HG02852 (cell line): ENCODE results near the gene SP110.
"Not testable (repeated sequence)": the region's sequence is repeated elsewhere in the genome, so short reads cannot be mapped to it uniquely, and the experiment has no call there.

Experiments used
- ATAC-seq: cut with Tn5 transposase; IDR thresholded peaks from one replicate; pipeline ENCODE4 v1.9.1; 2021; ENCODE audit warnings: mild to moderate bottlenecking, moderate library complexity; ENCODE audit not compliant: unreplicated experiment

SP110 gene

DNA sequence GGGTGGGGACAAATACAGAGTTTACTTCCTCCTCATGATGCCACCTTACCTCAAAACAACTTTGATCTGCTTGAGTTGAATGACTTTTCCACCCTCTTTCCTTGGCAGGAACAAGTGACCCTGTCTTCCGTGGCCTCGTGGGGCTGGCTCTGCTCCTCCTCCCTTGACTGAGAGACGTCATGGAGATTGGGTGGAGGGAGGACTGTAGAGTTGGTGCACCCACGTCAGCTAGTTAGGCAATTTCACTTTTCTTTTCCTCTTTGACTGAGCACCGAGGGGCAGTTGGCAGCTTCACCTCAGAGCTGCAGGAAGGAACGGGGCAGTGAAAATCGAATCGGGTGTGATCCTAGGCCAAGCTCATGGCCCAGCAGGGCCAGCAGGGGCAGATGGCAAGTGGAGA is 5.7 kb upstream of the SP110 start, which contains the start of gene SP140:
Gene SP140 (plus strand): TSS at position 251 of the 400 bp plus-strand sequence. CDS start 109 bp downstream, at position 360.
- ATAC-seq: peak; percentile 72

DNA sequence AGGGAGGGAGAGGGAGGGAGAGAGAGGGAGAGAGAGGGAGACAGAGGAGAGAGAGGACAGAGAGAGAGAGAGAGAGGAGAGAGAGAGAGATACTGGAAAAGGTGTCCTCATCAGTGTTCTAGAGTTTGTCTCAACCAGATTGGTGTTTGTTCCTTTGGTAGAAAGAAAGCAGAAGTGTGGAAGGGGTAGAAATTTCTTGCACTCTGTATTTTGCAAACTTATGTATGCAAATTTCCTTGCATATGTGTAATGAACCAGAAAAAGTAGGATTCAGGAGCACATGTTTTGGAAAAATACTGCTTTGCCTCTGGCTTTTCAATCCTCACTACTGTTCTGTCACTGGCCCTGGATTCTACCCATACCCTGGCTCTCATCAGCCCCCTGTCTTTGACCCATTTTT is 4.7 kb upstream of the SP110 start:
- ATAC-seq: no peak

DNA sequence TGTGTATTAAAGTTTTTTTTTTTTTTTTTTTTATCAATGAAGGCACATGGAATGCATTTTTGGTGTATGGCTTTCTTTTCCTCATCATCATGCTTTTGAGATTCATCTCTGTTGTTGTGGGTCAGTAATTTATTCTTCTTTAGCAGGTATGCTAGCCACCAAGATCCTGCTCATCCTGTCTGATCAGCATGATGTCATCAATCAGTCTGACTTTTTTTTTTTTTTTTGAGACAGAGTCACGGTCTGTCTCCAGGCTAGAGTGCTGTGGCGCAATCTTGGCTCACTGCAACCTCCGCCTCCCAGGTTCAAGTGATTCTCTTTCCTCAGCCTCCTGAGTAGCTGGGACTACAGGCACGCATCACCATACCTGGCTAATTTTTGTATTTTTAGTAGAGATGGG is 3.0 kb upstream of the SP110 start:
- not testable (repeated sequence) for ATAC-seq

DNA sequence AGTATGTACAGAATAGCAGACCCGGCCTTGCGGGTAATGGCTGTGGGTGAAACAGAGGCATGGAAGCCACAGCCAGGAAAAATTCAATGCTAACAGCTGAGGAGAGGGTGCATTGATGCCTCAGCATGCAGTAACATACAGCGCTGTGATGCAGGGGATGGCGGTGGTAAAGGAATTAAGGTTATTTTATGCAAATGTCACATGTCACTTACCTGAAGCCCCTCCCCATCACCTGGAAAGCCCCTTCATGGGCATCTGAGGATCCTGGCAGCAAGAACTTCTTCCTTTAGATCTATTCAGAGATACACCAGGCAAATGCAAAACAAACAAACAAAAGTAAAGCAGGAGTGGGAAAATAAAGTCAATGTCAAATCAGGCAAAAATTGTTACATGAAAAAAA is 1.7 kb upstream of the SP110 start:
- ATAC-seq: no peak

DNA sequence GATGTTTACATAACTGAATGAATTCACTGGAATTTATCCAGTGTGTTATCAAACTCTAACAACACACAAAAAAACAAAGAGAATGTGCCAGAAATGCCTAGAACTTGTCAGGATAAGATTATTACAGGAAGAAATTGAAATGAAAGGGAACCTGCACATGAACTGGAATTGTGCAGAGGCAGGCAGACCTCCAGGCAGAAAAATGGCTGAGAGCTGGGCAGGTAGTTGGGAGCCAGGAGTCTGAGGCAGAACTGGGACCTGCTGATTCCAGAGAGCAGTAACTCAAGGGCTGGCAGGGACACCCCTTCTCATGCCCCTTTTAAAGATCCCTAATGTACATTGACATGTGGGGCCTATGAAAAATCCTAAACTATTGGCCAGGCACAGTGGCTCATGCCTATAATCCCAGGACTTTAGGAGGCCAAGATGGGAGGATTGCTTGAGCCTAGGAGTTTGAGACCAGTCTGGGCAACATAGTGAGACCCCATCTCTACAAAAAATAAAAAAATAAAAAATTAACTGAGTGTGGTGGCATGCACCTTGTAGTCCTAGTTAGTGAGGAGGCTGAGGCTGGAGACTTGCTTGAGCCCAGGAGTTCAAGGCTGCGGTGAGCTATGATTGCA is 674 bp upstream of the SP110 start:
- no peak for ATAC-seq

DNA sequence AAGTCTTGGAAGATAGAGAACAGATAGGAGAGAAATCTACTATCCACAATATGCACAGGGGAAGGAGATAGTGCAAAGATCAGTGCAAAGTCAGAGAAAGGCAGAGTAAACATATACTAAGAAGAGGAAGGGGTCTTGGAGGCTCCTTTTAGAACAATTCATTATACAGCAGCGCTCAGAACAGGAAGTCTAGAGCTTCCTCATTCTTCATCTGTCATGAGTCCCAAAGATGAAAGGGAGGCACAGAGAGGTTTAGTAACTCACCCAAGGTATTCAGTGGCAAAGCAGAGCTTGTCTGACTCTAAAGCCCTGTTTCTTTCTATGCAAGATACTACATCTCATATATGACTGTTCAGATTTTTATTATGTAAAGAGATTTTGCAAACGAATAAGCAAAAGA is 1.4 kb downstream of the SP110 start:
- no peak for ATAC-seq

DNA sequence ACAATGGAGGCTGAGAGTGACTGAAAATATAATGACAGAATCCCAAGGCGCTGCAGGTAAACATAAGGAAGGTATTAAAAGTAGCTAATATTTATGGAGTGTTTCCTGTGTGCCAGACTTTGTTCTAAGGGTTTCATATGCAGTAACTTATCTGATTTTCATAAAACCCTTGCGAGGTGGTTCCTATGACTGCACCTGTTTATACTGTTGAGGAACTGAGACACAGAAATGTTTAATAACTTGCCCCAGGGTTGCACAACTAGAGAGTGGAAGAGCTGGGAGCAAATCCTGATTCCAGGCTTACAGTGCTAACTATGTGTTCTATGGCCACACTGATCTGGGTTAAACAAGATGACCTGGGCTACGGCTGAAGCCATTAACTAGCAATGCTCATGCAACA is 2.4 kb downstream of the SP110 start:
- ATAC-seq: no peak

DNA sequence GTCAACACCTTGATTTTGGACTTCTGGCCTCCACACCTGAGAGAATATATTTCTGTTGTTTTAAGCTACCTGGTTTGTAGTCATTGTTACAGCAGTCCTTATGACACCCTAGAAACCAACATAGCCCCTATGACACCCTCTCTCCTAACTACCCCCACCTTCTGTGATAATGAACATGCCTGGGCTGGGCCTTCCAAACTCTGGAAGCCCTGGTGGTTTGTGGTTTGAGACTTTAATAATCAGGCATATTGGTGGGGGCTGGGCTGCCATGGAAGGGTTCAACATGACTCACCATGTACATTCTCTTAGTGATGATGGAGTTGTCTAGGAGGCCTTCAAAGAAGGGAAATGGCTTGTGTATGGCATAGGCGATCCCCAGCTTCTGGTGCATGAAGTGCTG is 3.3 kb downstream of the SP110 start:
- no peak for ATAC-seq

DNA sequence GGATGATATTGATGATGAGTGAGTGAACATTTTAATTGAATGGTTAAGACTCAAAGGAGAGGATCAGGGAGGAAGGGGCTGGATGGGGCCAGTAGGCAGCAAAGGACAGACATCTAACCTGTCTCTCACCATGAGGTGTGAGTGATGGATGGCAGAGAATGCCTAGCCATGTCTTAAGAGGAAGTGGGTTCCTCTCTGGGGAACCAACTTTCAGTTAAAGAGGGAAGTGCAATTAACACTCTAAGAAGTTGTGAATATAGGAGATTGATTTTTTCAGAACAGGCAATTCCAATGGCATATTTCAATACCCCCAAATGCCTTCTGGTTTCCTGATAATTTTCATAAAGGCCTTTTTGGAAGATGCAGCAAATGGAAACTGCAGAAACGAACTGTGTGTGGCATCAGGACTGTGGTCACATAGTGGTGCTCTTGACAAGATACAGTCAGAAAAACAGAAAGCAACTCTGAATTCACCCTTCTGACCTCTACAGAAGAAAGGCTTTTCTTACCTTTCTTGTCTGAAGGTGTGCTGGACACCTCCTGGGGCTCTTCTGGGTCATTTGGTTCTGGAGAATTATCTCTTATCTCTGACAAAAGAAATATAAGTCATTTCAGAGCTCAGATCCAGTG is 10.2 kb downstream of the SP110 start:
- no peak for ATAC-seq

DNA sequence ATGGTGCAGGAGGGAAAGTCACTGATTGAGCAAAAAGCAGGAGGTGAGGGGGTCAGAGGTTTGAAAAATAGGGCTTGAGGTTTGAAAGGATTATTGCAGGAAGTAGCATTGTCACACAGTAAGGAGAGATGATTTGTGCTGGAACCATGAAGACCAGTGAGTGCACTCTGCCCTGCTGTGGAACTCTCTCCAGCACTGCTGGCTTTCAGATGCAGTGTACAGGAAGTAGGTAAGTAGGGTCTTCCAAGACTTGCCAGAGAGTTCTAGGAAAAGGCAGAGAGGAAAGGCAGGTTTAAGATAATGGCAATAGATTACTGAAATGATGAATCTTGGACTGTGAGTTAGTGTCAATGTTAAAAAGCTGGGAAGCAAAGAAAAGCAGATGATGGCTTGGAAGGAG is 11.2 kb downstream of the SP110 start:
- ATAC-seq: no peak

DNA sequence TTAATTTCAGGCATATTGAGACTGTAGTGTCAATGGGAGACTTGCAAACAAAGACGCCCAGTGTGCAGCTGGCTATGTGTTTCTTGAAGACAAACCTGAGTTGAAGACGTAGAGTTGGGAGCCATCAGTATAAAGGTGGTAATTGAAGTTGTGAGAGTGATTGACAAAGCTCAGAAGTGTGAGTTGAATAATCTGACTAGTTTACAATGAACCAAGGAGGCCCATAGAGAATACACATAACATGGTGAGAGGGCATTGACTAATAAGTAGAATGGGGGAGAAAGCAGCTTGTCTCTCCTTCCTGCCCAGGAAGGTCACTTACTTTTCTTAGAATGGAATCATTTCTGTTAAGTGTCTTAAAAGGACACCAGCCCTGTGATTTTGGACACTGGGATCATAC is 14.1 kb downstream of the SP110 start:
- ATAC-seq: peak; percentile 28

DNA sequence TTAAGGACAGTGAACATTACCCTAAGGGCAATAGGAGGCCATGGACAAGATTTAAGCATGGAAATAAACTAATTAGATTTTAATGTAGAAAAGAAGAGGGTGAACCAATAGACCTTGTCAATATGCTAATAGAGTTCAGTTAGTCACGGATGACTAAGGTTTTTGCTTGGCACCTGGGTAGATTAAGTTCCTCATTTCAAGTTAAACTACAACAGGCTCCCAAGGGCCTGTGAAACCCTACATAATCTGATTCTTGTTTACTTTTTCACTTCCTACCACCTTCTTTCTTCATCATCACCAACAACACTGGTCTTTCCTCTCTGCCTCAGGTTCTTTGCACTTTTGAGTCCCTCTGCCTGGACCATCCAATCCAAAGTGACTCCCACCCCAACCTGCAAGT is 14.8 kb downstream of the SP110 start:
- no peak for ATAC-seq

DNA sequence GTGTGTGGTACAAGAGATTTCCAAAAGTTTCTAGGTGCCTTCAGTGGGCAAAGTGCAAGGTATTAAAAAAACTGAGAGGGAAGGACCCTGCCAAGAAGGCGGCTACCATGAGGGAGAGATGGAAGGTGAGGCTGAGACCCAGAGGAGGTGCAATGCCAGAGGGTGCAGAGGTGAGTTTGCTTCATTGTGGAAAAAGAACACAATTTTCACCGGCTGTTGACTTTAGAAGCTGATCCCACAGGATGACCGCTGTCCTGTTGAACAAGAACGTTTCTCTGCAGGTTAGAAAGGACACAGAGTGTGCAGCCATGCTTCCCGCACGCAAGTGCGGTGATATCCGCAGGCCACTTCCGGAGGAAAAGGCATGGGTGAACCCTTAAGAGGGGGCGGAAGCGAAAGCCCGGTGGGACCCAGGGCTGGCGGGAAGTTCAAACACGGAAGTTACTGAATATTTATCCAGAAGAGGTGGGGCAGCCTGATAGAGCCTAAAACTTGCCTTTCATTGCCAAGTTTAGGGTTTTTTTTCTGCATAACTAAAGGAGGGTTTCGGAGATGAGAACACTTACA is 16.6 kb downstream of the SP110 start:
- ATAC-seq: peak; percentile 41

DNA sequence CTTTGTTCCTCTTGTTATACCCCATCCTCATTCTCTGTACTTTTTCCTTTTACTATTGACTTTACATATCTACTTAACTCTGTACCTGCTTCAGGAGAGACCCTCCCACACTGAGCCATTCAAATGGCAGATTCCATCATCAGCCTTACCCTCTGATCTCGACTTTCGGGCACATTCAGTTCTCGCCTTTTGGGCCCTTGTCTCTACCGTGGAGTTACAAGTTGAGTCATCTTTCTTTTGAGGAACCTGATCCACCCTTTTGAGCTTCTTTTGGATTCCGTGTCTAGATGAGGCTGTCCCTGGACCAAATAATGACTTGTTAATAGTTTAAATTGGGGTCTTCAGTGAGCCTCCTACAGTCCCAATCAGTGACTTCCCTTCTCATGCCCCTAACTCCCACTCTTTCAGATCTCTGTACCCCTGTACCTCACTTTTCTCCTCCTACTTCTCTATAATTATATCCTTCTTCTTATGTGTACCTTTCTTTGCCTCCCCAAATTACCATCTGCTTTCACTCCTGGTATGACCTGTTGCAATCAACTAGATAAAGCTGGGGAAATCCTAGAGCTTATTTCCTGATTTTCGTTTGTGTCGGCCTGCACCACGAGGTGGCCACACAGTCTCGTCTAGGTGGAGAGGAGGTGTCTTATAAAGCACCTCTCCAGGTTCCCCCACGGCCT is 17.2 kb downstream of the SP110 start:
- peak; percentile 67 for ATAC-seq

DNA sequence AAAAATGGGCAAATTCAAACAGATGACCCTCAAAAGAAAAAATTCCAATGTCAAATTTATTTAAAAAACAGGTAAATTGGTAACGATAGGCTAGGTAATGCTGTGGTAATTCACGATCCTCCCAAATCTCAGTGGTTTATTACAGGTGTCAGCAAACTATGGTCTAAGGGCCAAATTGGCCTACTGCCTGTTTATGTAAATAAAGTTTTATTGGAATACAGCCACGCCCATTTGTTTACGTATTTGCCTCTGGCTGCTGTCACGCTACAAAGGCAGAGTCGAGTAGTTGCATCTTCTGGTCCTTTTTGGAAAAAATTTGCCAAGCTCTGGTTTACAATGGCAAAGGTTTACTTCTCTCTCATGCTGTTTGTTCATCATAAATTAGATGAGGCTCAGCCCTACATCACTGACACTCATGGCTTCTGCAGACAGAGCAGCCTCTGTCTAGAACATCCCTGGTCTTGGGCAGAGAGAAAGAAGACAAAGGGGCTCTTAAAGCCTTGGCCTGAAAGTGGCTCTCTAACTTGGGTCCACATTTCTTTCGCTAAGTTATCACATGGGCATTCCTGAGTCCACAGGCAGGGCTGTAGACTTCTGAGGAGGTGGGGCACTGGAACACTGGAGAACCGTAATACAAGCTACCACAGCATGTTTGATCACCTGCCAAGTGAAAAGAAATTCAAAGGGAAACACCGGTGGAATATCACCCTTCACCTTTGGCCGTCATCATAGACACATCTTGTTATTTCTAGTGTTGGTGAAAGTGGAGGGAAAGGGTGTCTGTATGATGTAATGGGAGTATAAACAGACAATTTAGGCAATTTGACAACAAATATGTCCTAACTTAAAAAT is 34.8 kb downstream of the SP110 start:
- no peak for ATAC-seq

DNA sequence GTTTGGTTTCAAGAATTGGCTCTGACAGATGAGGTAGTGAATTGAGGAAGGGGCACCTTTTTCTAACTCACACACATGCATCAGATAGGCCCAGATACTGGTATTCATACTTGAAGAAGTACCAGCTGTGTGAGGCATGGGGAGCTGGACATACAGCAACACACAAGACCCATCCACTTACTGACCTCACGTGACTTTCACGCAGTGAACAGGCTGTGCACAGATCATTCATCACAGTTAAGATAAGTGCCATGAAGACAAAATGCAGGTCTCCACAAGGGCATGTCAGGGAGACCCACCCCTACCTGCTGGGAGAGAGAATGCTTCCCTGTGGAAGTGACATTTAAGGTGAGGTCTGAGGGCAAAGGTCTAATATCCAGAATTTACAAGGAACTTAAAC is 38.6 kb downstream of the SP110 start:
- no peak for ATAC-seq

DNA sequence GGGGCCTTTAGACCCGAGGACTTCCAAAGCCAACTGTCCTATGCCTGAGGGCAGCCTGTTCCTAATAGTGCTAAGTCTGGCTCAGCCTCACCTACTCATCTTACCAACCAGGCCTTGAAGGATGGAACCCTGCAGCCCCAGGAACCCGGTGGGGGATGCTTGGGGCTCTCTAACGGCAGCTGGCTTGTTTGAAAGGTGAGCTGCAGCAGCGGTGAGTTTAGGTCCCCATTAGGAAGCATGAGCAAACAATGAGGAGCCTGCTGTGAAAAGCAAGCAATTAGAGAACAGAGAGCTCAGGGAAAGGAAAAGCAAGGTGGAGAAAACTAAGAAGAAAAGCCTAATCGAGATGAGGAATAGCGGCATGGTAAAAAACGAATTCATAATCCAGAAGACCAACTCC is 39.9 kb downstream of the SP110 start:
- ATAC-seq: no peak

DNA sequence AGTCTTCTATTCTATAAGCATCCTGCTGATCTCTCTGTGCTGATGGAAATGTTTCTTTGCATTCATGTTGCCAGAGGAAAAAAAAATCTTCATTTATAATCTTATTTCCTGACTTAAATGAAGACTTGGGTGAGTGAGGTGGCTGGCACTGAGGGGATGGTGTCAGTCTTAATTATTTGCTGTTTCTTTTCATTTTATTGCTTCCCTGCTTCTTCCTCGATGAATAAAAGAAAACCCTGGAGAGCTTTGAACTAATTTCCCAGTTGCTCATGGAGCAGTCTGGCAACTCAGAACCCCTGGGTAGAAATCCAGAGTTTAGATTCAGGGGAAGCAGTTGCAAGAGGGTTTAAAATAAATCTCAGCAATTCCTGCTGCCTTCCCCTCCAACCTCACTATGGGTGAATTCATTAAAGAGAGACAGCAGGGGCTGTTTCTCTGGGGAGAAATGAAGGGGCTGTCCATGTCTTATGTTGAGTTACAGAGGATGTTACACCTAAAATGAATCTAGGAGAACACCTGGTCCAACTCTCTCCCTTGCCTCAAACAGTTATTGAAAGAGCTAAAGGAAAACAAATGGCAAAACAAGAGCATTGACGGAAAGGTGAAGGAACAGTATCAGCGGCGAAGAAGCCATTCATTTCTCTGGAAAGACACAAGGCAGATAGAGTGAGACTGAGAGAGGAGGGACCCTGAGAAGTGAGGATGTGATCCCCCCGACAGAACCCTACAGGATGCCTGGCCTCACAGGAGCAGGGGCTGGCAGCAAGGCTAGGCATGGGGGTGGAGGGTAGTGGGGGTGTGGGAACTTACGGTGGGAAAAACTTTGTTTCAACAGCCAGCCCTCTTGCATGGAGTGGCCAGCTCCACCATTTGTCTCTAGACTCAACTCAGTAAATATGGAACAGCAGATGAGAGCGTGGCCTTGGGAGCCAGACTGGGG is 41.0 kb downstream of the SP110 start:
- ATAC-seq: no peak

DNA sequence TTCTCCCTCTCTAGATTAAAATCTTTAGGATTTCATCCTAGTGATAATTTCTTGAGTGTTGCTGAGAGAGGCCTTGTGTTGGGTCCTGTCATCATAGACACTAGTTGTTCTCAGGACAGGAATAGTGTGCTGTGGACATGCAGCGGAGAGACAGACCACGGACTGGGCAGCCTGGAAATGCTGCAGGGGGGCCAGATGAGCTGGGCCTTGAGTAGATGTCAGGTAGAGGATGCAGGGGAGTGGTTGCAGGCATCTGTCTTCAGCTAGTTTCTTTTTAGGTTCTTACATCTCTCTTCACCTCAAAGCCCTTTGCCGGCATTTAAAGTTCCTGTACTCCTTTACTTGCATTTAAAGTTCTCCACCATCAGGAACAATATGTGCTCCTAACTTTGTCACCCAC is 42.8 kb downstream of the SP110 start:
- ATAC-seq: no peak

DNA sequence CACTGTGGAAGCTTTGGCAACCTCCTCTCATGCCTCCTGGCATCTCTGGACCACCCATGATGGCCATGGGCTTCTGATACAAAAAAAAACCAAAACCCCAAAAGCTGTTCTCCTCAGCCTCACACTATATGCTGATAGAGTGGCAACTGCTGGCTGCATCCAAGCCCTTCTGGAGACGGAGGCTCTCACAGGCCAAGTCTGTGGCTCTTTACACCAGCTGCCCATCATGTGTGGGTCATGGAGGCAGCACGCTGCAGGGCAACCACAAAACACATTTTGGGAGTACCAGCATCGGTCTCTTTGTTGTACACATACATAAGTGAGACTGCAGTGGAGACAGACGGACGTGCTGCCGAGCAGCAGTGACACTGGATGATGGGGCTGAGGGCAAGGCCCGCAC is 45.3 kb downstream of the SP110 start:
- ATAC-seq: no peak
